Activated CD4-positive, alpha-beta T cell treated with anti-CD3 and anti-CD28 coated beads for 4 hours (primary cell): ENCODE data around the gene ELL3.
A peak's percentile ranks its signal among the peaks of the same experiment; 100 is the strongest.
"Not testable (repeated sequence)": the region's sequence is repeated elsewhere in the genome, so short reads cannot be mapped to it uniquely, and the experiment has no call there.

Experiments
- DNase-seq, 2 donors: peaks; one replicate each; pipeline ENCODE4 v3.0.0-alpha.2; 2020

Gene ELL3

GRCh38 chr15:43789409-43789808 lies 12.6 kb upstream of the ELL3 start:
- DNase-seq: no peak

DNA sequence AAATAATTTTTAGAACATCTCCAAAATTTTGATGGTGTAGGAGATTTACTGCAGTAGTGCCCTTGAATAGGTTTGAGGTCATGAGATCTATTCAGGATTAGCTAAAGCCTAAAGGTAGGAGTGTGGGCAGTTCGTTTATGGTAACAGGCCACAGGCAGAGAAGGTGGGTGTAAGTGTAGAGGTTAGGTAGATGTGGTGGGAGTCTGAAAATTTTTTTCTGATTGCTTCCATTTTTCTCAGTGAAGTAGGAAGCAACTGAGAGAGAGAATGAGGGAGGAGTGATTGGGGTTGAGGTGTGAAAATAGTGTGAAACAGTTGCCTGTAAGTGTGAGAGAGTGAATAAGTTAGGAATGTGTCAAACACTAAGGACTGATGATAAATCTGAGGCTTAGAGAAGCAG lies 2.2 kb upstream of the ELL3 start:
- no peak for DNase-seq

DNA sequence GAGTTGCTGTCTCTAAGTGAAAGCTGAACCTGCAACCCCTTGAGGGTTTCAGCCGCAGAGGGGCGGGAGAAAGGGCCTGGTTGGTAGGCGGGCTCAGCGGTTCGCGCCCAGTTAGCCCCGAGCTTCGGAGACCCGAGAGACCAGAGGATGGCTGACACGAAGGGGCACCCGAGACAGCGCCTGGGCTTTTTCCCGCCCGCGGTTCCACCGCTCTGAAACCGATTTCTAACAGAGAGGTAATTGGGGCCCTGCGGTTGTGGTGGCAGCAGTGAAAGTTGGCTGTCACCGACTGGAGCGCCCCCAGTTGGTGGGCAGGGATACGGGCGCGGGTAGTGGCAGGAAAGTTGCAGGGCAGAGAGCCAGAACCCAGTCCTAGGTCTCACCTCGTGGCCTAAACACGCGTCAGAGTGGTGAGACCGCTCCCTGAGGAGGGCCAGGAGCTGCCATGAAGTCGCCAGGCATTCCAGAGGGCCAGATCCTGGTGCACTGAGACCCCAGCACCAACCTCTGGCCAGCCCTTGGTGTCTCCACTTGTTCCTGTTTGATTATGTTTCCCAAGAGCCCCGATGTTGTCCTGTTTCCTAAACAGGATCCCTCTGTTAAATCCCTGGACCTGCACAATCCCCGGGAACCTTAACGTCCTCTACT lies 625 bp upstream of the ELL3 start:
- peak; percentile 80 to 81 for DNase-seq

DNA sequence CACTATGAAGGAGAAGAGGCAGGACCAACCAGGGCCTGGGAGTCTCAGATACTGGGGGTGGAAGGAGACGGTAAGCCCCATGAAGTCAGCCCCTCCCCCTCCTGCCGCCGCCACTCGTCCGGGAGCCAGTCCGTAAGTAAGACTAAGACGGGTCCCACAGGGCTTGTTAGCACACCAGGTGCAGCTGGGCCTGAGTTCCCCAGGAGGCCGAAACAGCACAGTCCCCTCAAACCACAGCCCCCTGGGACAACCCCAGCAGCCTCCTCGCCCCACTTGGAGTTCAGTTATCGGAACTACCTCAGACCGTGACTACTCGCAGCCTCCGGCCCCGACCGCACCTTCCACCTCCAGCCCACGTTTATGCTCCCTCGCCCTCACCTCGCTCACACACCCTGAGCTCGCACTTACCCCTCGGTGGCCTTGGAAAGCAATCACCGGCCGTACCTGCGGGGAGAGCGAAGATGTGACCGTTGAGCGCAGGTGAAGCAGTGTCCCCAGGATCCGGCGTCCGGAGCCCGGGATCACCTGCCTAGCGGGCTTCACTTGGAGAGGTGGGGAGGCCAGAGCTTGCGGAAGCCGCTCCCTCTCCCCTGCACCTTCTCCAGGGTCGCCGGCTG lies 557 bp downstream of the ELL3 start:
- DNase-seq: peak in 1 of 2 donors; percentile 25

DNA sequence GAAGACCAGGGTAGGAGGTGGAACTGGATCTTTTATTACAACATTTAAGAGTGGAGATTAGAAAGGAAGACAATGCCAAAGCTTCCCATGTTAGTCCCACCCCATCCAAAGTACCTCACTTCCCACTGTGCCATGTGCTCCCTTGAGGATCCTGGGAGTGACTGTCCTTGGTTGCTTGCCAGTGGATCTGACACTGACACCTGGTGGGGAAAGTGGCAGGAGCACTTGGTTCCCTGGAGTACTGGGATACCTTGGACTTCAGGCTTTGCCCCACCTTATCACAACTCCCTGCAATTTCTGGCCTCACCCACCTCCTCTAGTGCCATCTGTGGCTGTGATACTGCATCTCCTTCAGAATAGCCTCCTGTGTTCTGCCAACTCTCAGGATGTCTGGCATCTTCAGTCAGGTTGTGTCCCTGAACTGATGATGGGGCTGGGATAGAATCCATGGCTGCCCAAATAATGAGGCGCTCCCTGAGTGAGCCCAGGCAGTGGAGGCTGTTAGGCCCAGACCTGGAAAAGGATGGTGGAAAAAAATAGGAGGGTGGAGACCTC lies 1.3 kb downstream of the ELL3 start:
- DNase-seq: no peak

DNA sequence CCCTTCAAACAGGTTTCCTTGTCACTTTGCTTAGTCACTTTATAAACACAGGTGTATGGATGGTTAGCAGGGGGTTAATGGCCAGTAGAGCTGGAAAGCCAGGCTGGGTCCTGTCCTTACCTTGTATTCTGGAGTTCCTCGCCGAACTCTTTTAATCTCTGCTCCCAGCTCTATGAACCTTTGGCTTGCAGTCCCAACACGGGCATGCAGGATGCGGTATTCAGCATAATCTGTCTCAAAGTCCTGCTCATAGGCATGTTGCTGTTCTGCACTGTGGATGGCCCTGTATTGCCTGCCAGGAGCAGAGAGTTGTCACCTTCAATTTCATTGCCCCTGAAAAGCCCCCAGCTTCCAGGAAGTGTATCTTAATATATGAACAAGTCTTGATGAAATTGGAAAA lies 2.7 kb downstream of the ELL3 start:
- no peak for DNase-seq

- no peak for DNase-seq
These were observed 4.1 kb downstream of the ELL3 start for GRCh38 chr15:43772624-43773023.

DNA sequence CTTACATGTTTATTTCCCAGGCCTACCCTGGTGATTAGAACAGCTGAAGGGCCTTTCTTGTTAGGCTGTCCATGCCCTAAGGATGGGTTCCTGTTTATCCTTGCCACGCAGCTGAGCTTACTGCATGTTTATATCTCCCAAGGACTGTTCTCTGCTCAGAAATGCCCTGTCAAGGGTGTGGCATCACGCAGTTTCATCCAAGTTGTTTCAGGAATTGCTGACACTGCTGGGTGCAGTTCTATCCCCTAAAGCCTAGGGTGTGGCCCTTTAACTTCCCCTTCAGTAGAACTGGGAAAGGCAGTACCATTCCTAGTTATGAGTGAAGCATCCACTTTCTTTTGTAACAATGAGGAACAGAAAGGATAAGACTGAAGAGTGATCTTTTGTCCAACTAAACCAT lies 5.0 kb downstream of the ELL3 start:
- DNase-seq: no peak

DNA sequence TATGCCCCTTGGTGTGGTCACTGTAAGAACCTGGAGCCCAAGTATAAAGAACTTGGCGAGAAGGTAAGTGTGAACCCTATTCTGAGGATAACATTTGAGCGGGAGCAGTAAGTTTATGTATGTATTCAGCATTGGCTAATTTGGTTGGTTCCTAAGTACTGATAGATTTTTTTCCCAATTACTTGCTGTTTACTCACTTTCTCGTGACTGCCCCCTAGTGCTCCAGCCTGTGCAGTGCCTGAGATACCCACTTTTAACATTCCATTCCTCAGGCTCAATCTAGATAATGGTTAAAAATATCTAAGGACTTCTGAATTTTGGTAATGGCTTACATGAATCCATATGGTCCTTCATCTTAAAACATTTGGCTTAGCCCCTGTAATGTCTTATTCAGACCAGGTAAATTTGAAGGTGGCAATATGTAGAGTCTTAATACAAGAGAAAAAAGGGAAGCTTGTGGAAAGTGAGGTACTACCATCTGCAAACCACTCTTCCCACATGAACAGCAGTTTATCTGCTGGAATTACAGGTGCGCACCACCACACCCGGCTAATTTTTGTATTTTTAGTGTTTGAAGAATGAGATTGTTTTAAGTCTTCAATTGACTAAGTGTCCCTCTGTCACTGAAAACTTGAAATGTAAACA lies 7.1 kb downstream of the ELL3 start:
- DNase-seq: peak; percentile 59 to 69

- no peak for DNase-seq
These were observed 12.8 kb downstream of the ELL3 start for GRCh38 chr15:43763819-43764446.

DNA sequence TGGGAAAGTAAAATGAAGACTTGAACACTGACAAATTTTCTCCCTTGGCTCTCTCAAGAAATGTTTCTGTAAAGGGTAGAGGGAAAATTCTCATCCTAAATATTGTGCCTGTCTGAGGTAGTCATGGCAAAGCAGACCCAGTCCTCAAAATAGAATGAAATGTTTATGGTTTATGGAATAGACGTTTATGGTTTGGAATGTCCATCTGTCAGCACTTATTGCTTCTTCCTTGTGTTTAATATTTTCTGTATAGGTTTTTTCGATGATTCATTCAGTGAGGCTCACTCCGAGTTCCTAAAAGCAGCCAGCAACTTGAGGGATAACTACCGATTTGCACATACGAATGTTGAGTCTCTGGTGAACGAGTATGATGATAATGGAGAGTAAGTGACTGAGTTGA lies 13.9 kb downstream of the ELL3 start:
- DNase-seq: no peak

DNA sequence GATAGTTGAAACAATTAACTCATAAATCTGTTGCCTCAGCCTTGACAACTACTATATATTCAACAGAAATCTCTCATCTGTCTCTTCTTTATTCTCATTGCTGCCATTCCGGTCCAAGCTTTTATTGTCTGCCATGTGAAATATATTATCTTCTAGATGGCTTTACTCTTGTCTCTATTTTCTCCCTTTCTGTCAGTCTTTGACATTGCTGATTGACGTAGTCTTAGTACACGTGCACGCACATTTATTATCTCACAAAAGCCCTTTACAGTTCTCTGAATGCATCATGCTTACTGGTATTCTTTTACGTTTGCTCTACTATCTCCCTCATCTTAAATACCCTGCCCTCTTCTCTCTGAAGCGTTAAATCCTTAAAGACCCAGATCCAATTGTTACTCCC lies 24.9 kb downstream of the ELL3 start:
- DNase-seq: no peak

- peak; percentile 25 to 31 for DNase-seq
These were observed 26.9 kb downstream of the ELL3 start for GRCh38 chr15:43749690-43750345.

DNA sequence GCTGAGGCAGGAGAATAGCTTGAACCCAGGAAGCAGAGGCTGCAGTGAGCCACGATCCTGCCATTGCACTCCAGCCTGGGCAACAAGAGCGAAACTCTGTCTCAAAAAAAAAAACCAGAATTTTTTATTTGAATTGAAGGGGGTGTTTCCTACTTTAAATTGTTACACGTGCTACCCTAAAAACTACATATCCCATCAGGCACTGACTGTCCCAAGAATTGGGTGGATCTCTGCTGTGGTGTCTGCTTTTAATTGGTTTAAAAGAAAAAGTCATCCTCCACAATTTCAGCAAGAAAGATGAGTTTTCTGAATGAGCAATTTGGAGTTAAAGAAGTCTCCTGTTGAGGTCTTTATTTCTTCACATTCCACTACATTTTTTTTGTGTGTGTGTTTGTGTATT lies 28.4 kb downstream of the ELL3 start:
- no peak for DNase-seq

DNA sequence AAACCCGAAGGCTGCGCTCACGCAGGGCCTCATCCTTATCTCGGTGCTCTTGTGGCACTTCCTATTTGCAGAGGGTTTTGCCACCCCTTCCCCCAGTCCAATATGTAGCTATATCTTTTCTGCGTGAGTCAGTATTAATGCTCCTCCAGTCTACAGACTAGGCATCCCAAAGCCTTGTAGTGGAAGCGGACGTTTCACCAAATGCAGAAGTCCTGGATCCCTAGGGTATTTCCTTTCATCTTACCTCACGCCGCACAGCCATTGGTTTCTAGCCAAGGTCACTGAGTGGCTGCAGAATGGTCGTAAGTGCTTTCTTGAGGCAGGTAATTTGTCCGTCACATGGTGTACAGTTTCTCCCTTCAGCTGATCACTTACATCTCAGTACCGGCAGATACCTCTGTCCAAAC lies 29.9 kb downstream of the ELL3 start:
- DNase-seq: not testable (repeated sequence)

GRCh38 chr15:43746245-43746902 lies 30.4 kb downstream of the ELL3 start, which contains the start of gene PDIA3:
TSS of gene PDIA3 (plus strand) at chr15:43746438. CDS start at chr15:43746540, 102 bp downstream.
- peak; percentile 78 to 83 for DNase-seq

DNA sequence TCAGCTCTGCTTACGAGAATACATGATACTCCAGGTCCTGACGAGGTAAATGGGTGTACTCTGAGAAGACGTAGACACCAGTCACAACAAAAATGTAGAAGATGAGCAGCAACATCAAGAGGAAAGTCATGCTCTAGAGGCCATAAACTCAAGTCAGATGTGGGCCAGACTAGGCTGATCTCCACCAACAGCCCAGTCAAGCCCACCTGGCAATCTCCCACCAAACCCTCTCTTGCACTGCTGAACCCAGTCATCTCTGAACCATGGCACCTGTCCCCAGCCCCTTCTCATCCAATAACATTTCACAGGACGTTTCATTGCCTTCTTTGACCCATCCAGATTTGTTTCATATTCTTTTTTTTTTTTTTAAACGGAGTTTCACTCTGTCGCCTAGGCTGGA lies 41.4 kb downstream of the ELL3 start:
- no peak for DNase-seq

DNA sequence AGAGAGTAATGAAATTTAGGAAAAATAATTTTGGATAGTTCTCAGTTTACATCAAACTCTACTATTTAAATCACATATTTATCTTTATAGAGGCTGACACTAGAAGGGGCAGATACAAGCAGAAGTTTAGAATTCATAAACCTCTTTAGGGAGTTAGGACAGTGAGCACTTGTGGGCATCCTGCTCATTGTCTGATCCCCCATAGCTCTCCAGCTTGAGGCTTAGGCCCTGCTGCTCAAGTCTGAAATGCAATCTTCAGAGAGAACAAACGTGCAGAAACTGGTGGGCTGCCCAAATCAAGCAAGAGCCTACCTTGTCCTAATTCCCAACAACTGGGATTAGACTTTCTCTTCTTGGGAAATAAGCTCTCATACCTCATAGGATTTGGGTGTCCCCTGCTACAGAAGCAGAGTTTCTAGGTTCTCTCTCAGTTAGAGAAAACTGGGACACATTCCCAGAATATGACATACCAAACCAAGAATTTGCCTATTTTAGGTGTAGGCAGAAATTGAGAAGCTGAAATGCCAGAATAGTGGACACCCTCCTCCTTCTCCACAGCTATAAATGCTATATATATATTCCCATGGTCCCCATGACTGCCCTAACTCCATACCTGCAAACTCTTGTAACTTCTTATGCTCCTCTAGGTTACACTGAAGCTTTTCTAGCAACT lies 48.6 kb downstream of the ELL3 start:
- not testable (repeated sequence) for DNase-seq

DNA sequence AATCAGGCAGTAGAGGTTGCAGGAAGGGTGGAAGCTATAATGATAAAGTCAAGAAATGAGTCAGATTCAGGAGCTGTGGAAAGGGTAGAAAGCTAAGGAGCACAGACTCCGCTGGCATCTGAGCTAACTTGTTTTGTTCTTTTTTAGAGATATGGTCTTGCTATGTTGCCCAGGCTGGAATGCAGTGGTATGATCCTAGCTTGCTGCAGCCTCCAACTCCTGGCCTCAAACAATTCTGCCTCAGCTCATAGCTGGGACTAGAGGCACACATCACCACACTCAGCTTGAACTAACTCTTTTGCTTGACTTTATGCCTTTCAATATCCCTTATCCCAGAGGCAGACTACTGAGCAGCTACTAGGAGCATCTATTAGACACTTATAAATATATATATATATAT lies 50.5 kb downstream of the ELL3 start:
- DNase-seq: not testable (repeated sequence)

DNA sequence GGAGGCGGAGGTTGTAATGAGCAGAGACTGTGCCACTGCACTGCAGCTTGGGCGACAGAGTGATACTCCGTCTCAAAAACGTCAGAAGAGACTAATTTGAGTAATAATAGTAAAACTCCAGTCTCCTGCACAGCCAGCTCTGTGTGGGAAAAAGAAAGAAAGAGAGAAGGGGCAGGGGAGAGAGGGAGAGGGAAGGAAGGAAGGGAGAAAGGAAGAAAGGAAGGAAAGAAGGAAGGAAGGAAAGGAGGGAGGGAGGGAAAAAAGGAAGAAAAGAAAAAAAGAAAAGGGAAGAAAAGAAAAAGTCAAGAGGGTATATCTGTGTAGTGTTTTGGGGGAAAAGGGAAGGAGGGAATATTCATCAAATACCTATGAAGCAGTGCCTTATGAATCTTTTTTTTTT lies 53.6 kb downstream of the ELL3 start:
- no peak for DNase-seq
